Lung (tissue), 12 donors: ENCODE results near the gene ADAM23. TPM values are rescaled to one million over a fixed set of nuclear protein-coding genes. Genes with fewer than 3 reads are reported as not detected.

Experiments used
- ATAC-seq: fragments of 200-7000 bp; cut with Tn5 transposase; one replicate; pipeline ENCODE4 v1.9.1; 2020; ENCODE audit warnings: moderate number of reproducible peaks; ENCODE audit not compliant: insufficient read depth, low FRiP score
- DNase-seq, 3 donors: peaks; one replicate each; pipeline ENCODE4 v3.0.0-alpha.2; 2013 to 2017
- H3K27ac ChIP-seq, 2 donors: one replicate each; pipeline ENCODE4 v1.5.1; 2013; ENCODE audit warnings: mild to moderate bottlenecking in 2 of 2, moderate library complexity in 2 of 2, control low read depth in 1 of 2, inconsistent platforms in 1 of 2, low read depth in 1 of 2, low read length in 1 of 2
- H3K27me3 ChIP-seq, 3 donors: one replicate each; pipeline ENCODE4 v1.5.1; 2013; ENCODE audit warnings: low read length in 2 of 3; ENCODE audit not compliant: control insufficient read depth in 3 of 3, insufficient read depth in 3 of 3
- H3K36me3 ChIP-seq, 4 donors: one replicate each; pipeline ENCODE4 v1.5.1; 2013; ENCODE audit warnings: low read length in 4 of 4, mild to moderate bottlenecking in 1 of 4, moderate library complexity in 1 of 4; ENCODE audit not compliant: control insufficient read depth in 4 of 4, insufficient read depth in 4 of 4
- H3K4me1 ChIP-seq, 5 donors: one replicate each; pipeline ENCODE4 v1.5.1; 2013; ENCODE audit warnings: low read length in 5 of 5, mild to moderate bottlenecking in 2 of 5, moderate library complexity in 1 of 5; ENCODE audit not compliant: control insufficient read depth in 5 of 5, insufficient read depth in 5 of 5
- H3K4me3 ChIP-seq: one replicate; pipeline ENCODE4 v1.5.1; 2013; ENCODE audit warnings: mild to moderate bottlenecking, control low read depth, moderate library complexity
- H3K9ac ChIP-seq, 2 donors: one replicate each; pipeline ENCODE4 v1.5.1; 2013; ENCODE audit warnings: low read length in 2 of 2, control low read depth in 1 of 2; ENCODE audit not compliant: insufficient read depth in 1 of 2
- H3K9me3 ChIP-seq, 4 donors: one replicate each; pipeline ENCODE4 v1.5.1; 2013; ENCODE audit warnings: low read length in 3 of 4, mild to moderate bottlenecking in 1 of 4, moderate library complexity in 1 of 4; ENCODE audit not compliant: control insufficient read depth in 4 of 4, insufficient read depth in 3 of 4
- CTCF ChIP-seq: IDR thresholded peaks from 2 replicates; pipeline ENCODE4 v1.5.1; 2012; ENCODE audit warnings: mild to moderate bottlenecking; ENCODE audit errors: control extremely low read depth, extremely low read depth
- WGBS, 2 donors: extraction: QIAGEN DNeasy Blood & Tissue Kit; methylation state at CpG; one replicate each; pipeline ENCODE4 v1.1.7; 2013; 5-methylcytosine and 5-hydroxymethylcytosine counted together
- polyA plus RNA-seq, 2 donors: library from polyadenylated mRNA; stranded (reverse); fragments of 200-250 nt; gene quantifications; one replicate each; pipeline ENCODE4 v1.2.1, GENCODE V29; 2013
- total RNA-seq, 2 donors: library from RNA; depleted of rRNA in 1 of 2; stranded (reverse); fragments of >200 nt in 1 of 2; gene quantifications; one replicate each; pipeline ENCODE4 v1.2.1, GENCODE V29; 2014 to 2021
- donor health status: control.
- donor health status: control.
- donor health status: Bipolar disorder and iron deficiency.
- donor health status: healthy.
- donor health status: DM: yes; HTN: yes; CAD: no.

Gene ADAM23
- total and polyA plus RNA-seq, 4 donors: 0.57 to 1.7 (median 1.2) TPM

DNA sequence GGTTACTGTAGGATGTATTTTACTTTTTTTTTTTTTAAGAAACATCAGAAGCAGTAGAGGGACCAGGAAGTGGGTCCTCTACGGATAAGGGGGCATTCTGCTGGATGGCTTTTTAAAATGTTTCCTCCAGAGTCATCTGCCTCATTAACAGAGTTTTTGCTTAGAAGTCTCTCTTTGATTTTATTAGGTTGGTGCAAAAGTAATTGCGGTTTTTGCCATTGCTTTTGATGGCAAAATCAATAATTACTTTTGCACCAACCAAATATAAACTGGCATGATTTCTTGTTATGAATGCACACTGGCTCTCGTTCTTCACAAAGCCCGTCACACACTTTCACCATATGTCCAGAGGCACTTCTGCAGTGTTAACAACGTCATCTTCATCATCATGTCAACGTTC is 130.5 kb downstream of the ADAM23 start:
- Histone ChIP-seq H3K4me3 (no peak overlapping the region), H3K4me1 (no peaks in the 10 kb centered on the region), H3K27ac (no peak overlapping the region), H3K27me3 (no peaks in the 10 kb centered on the region), H3K9ac (no peak overlapping the region), H3K36me3 (peaks cover 0 to 4% (median 0%) of the 10 kb centered on the region in 4 donors), H3K9me3 (no peaks in the 10 kb centered on the region)
- ATAC-seq (no peak), DNase-seq (no peak)
- 86 to 94% methylated on average over 6 of the region's 6 CpGs for WGBS, 2 donors
- TF ChIP-seq CTCF: no peak

DNA sequence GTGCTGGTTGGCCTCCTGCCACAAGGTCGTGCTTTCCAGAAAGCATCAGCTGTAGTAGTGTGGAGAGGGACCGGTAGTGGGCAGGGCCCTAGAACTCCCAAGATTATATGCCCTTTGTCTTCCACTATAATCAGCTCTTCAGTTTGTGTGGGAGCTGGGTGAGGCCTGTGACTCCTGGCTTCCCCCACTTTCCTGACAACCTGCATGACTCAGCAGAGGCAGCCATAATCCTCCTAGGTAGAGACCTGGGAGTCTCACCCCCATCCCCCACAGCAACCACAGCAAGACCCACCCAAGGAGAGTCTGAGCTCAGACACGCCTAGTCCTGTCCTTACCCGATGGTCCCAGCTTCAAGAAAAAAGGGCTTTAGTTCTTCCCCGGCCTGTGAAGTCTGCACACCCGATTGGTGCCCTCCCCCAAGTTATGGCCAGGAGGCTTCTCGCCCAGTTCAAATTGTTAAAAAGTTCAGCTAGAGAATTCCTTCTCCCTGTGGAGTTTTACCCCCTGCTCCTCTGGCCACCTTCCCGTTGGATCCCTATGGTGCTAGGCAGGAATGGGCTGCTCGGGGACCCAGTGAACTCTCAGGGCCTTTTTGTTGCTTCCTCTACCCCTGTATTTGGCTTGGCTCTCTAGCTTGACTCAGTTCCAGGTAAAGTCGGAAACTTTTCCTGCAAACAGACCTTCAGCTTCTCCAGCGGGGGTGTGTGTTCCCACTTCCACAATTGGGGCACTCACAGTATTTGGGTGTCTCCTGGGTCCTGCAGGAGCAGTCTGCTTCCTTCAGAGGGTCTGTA is 141.2 kb downstream of the ADAM23 start:
- Histone ChIP-seq H3K4me1 (peaks cover 0 to 5% (median 0%) of the 10 kb centered on the region in 5 donors), H3K9ac (no peak overlapping the region), H3K36me3 (no peaks in the 10 kb centered on the region), H3K27me3 (no peaks in the 10 kb centered on the region), H3K4me3 (no peak overlapping the region), H3K27ac (no peak overlapping the region), H3K9me3 (no peaks in the 10 kb centered on the region)
- TF ChIP-seq CTCF: no peak
- 84 to 90% methylated on average over 11 of the region's 11 CpGs for WGBS, 2 donors
- DNase-seq (no peak), ATAC-seq (no peak)

DNA sequence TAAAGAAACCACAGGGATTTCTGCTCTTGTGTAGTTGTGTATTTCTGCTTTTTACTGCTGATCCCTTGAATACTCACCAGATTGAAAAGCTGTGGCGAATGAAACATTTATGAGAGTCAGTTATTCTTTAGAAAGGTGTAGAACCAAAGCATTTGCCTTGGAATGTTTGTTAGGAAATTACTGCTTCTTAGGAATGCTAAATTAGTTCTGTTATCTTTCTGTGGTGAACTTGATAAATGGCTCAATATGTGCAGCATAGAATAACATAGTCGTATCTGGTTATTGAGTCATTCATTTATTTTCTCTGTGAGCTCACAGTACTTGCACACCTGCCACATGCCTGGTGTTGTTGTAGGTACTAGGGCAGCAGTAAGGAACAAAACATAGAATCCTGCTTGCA is 142.0 kb downstream of the ADAM23 start:
- no peak overlapping the region for H3K4me3 ChIP-seq
- no peak overlapping the region for H3K9ac ChIP-seq
- H3K27me3 ChIP-seq: no peaks in the 10 kb centered on the region
- no peaks in the 10 kb centered on the region for H3K9me3 ChIP-seq
- DNase-seq: no peak
- no peak for TF ChIP-seq CTCF
- WGBS, 2 donors: 80 to 88% methylated on average over 2 of the region's 2 CpGs
- H3K36me3 ChIP-seq: no peaks in the 10 kb centered on the region
- H3K4me1 ChIP-seq: peaks cover 0 to 5% (median 0%) of the 10 kb centered on the region in 5 donors
- no peak for ATAC-seq
- no peak overlapping the region for H3K27ac ChIP-seq
